Measurements from ENCODE around the gene EHD4. TPM values are rescaled to one million over a fixed set of nuclear protein-coding genes. Genes with fewer than 3 reads are reported as not detected.

Gene EHD4
- polyA plus RNA-seq, 1 experiment: 19.3 TPM

- CTCF ChIA-PET: no interaction called here
- POLR2A ChIA-PET: no interaction called here
- H3K27ac ChIP-seq (ENCODE audit: low read depth, low read length): no peak overlapping the region
Observed at GRCh38 chr15:41961595-41962202, 10.7 kb downstream of the EHD4 start.

DNA sequence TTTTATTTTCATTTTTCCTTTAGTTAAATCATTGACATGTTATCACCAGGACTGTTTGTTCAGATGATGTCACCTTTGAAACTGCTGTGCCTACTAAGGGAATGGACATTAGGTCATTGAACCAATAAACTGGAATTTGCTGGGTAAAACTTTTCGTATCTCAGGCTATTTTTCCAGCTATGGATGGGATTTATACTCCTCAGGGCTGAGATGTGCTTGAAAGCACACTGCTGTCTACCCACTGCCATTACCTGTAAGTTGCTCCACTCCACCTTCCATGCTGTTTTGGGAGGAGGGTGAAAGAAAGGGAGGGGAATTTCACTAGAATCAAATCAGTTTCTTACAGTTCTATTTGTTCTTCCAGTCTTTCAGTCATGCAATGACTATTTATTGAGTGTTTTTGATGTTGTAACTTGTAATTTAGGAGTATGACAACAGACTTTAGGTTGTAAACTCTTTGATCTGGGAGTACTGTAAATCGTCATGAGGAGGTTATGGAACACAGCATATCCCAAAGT, 11.3 kb downstream of the EHD4 start:
- CTCF ChIA-PET: no interaction called here
- Histone ChIP-seq H3K9me3 (ENCODE audit: control insufficient read depth, insufficient read depth, low read length) (no peaks in the 10 kb centered on the region), H3K27ac (ENCODE audit: low read depth, low read length) (no peak overlapping the region), H3K27me3 (ENCODE audit: control insufficient read depth, insufficient read depth, low read length) (no peaks in the 10 kb centered on the region), H3K4me3 (ENCODE audit: low read depth, low read length) (no peak overlapping the region)
- no peak for DNase-seq (ENCODE audit: low read depth, low spot score)
- POLR2A ChIA-PET: no interaction called here
- no peak for TF ChIP-seq CTCF (IDR thresholded peaks at IDR 0.05; ENCODE audit: low read depth, low read length)

More at GRCh38 chr15:41961595-41962202, 10.7 kb downstream of the EHD4 start:
- TF ChIP-seq CTCF (IDR thresholded peaks at IDR 0.05; ENCODE audit: low read depth, low read length): no peak
- H3K27me3 ChIP-seq (ENCODE audit: control insufficient read depth, insufficient read depth, low read length): no peaks in the 10 kb centered on the region
- DNase-seq (ENCODE audit: low read depth, low spot score): no peak
- H3K4me3 ChIP-seq (ENCODE audit: low read depth, low read length): no peak overlapping the region
- no peaks in the 10 kb centered on the region for H3K9me3 ChIP-seq (ENCODE audit: control insufficient read depth, insufficient read depth, low read length)

DNA sequence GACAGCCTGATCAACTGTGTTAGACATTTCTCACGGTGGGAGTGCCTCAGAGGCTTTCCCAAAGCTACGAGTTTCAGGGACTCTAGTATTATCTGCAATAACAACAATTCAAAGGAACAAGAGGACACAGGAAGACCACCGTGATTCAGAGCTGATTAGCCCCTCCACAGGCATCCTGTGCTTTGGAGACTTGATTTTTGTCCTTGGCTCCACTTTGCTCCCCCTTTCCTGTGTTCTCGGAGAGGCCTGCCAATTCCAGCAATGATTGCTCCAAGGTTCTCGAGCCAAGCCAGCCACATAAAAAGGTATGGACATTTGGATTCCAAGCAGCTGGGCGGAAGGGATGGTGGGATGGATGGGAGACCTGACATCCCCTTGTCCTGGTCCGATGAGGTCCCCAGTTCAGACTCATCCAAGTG, 14.3 kb downstream of the EHD4 start:
- ChIA-PET CTCF (no interaction called here), POLR2A (no interaction called here)
- H3K27ac ChIP-seq (ENCODE audit: low read depth, low read length): no peak overlapping the region

DNA sequence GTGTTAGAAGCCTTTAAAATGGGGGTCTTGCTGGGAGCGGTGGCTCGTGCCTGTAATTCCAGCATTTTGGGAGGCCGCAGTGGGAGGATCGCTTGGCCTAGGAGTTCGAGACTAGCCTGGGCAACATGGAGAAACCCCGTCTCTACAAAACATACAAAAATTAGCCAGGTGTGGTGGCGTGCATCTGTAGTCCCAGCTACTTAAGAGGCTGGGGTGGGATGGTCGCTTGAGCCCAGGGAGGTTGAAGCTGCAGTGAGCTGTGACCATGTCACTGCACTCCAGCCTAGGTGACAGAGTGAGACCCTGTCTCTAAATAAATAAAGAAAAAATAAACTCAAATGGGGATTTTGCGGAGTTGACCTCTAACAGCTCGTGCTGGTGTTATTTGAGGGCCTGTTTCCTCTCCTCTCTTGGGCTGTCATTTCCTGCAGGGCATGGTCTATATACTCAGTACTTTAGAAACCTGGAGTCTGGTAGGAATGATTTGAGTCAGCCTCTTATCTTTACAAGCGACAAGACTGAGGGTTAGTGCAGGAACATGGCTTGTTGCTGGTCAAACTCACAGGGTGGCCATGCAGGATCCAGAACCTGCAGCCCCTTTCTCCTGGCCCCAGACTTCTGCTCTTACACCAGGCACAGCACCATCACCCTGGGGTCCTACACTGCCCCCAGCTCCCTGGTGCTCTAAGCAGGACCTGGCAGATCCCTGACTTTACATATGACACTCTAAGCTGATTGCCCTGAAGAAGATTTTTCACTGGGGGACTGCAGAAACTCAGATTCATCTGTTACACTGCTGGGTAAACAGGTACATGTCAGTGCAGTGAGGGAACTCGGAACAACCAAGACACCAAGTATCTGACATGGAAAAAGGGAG, 15.1 kb downstream of the EHD4 start:
- POLR2A ChIA-PET: no interaction called here
- no peak overlapping the region for H3K4me3 ChIP-seq (ENCODE audit: low read depth, low read length)
- no peak for TF ChIP-seq CTCF (IDR thresholded peaks at IDR 0.05; ENCODE audit: low read depth, low read length)
- H3K27ac ChIP-seq (ENCODE audit: low read depth, low read length): no peak overlapping the region
- DNase-seq (ENCODE audit: low read depth, low spot score): no peak
- H3K27me3 ChIP-seq (ENCODE audit: control insufficient read depth, insufficient read depth, low read length): no peaks in the 10 kb centered on the region
- no peaks in the 10 kb centered on the region for H3K9me3 ChIP-seq (ENCODE audit: control insufficient read depth, insufficient read depth, low read length)
- CTCF ChIA-PET: no interaction called here

More for the DNA sequence above, 14.3 kb downstream of the EHD4 start:
- TF ChIP-seq CTCF (IDR thresholded peaks at IDR 0.05; ENCODE audit: low read depth, low read length): no peak
- DNase-seq (ENCODE audit: low read depth, low spot score): no peak
- no peaks in the 10 kb centered on the region for H3K9me3 ChIP-seq (ENCODE audit: control insufficient read depth, insufficient read depth, low read length)
- no peak overlapping the region for H3K4me3 ChIP-seq (ENCODE audit: low read depth, low read length)
- no peaks in the 10 kb centered on the region for H3K27me3 ChIP-seq (ENCODE audit: control insufficient read depth, insufficient read depth, low read length)
